HG02884 (cell line): Measurements from ENCODE around the gene AUTS2.
"Not testable (repeated sequence)": the region's sequence is repeated elsewhere in the genome, so short reads cannot be mapped to it uniquely, and the experiment has no call there.

Experiments used
- ATAC-seq: cut with Tn5 transposase; IDR thresholded peaks from one replicate; pipeline ENCODE4 v1.9.1; 2021; ENCODE audit warnings: mild to moderate bottlenecking, moderate library complexity; ENCODE audit not compliant: unreplicated experiment

AUTS2 gene

DNA sequence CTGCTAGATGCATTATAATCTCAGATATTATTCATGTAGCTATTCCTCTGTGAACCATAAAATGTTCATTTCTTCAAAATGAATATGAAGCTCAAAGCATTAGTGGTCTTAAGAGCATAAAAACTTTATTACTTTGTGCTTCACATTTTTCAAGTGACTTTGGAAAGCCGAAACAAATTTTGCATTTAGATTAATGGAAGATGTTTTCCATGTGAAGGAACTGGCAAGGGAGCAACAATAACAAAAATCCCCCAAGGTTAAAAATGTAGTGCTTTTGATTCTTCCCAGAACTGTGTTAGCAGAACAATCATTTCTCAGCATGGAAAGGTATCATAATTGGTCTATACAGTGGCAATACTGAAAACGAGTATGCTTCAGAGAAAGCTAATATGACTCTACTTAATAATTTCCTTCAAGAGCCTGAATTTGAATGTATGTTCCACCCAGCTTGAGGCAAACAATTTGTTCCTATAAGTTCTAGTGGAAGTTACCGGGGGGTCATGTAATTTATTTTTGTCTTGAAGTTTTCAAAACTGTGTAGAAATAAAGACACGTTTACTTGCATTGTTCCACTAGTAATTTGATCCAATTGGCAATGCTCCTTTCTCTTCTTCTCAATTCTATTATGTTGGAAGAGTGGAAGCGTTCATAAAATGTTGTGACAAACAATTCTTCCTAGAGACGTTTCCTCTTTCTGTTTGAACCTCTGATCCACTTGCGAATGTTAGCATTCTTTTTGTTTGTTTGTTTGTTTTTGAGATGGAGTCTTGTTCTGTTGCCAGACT, 665.4 kb downstream of the AUTS2 start:
- ATAC-seq, result no peak

DNA sequence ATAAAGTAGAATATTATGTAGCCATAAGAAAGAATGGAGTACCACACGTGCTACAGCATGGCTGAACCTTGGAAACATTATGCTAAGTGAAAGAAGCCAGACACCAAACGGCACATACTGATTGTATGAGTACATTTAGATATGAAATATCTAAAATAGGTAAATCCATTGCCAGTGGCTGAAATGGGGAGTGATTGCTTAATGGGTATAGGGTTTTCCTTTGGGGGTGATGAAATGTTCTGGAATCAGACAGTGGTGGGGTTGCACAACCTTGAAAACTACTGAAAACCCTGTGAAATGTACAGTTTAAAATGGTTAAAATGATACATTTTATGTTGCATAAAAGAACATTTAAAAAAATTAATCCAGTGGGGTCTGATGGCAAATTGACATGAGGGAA, 667.9 kb downstream of the AUTS2 start:
- ATAC-seq, result no peak

DNA sequence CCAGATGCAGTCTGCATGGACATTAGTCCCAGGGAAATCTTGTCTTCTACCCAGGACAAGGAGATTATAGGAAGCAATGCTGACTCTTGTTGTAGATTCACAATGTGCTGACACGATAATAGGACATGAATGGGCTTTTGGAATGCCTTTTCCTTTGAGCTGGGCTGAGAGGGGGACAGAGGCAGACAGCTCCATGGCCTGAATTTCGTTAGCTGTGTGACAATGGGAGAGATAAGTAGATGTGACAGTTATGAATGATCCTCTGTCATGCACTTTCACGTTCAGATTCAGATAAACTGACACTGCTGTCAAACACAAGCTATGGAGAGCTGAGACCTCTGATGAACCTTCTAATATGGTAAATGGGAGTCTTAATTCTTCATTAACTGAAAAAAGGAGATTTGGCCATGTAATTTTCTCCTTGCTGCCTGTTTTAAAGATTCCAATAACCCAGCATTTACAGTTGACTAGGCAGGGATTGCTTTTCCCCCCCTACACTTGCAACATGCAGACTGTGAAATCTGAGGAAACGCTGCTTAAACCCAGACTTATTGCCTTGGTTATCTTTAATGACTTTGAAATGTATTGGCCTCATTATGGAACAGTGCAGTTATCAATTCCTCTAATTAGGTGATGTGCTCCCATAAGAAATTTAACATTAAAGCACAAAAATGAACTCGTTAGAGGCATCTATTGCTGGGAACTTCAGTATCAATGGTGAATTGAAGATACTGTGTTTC, 669.3 kb downstream of the AUTS2 start:
- ATAC-seq, result no peak

DNA sequence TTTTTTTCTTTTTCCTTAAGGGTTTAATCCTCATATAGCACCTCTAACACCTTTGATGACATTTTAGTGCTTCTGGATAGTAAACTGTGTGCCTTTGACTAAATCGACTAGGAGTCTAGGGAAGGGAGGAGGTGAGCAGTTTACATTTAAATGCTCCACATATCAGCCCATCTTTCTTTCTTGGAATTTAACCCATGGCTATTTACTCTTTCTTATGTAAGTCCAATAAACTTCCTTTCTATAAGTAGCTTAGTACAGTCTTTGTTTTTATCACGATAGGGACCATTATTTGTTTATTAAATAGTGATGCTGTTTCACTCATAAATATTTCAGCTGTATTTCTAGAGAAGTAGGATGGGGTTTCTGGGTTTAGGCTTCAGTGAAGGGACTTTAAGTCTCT, 669.9 kb downstream of the AUTS2 start:
- ATAC-seq, result no peak

DNA sequence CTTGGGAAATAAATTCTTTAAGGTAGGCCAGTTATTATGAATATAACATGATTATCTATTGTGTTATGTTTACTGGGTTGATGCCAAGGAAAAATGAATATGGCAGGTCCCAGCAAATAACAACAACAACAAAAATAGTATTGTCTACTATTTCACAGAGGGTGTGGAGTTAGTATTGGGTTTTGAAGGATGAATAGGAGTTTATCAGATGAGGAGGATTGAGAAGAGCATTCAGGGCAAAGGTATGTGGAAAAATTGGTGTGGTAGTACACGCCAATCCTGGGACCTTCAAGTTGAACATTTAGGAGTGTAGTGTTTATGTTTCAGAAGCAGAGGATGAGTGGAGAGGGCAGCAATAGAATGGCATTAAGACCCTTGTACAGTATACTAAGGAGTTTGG, 671.9 kb downstream of the AUTS2 start:
- ATAC-seq, result no peak

DNA sequence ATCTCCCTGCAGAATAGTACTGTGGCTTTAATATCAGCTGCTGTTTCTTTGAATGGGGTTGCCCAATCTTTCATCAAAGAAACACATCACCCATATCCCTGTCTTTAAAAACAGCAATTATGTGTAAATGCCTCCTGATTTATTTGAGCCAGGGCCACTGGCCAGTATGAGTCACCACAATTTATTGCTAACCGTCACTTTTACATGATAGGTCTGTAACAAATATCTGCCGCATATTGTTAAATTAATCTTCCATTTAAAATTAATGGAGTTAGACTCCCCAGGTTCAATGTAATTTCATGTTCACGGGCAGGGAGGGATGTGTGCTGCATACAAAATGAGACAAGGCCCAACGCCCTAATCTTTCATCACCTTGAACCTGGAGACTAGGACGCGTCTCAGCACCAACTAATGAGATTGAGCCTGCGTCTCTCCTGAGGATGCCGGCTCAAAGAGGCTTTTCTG, 673.4 kb downstream of the AUTS2 start:
- ATAC-seq, result no peak

DNA sequence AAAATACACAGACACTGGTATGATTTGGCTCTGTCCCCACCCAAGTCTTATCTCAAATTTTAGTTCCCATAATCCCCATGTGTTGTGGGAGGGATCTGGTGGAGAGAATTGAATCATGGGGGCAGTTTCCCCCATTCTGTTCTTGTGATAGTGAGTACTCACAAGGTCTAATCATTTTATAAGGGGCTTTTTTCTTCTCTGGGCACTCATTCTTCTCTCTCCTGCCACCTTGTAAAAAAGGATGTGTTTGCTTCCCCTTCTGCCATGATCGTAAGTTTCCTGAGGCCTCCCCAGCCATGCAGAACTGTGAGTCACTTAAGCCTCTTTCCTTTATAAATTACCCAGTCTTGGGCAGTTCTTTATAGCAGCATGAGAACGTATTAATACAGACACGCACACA, 677.3 kb downstream of the AUTS2 start:
- not testable (repeated sequence) for ATAC-seq

DNA sequence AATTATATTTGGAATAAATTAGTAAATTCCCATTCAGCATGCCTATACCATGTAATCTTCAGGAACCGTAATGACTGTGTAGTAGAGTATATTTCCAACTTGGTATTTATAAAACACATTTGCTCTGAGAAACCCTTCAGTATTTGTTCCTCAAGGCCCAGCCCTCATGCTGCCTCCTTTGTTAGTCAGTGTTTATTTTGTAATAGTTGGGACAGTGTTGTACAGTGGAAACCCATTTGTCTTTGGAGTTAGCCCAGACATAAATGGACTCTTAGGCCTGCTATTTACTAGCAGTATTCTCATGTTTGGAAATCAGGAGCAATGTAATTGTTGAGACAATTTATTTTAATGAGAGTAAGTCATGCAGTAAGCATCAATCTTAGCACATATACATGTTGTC, 686.9 kb downstream of the AUTS2 start:
- ATAC-seq, result no peak

DNA sequence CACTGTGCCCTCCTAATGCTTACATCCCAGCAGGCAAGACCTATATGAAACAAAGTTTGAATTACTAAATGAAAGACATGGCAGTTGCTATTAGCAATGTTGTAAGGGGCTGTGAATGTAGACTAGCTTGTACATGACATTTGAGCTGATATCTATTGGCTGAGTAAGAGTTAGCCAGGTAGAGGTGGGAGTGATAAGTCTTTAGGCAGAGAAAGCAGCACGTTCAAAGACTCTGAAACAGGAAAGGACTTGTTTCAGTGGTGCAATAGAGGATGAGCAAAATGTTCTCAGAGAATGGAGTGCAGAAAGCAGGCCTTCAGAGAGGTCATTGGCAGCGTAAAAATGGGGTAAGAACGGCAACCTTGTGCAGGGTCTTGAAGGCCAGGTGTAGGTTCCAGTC, 687.6 kb downstream of the AUTS2 start:
- no peak for ATAC-seq

DNA sequence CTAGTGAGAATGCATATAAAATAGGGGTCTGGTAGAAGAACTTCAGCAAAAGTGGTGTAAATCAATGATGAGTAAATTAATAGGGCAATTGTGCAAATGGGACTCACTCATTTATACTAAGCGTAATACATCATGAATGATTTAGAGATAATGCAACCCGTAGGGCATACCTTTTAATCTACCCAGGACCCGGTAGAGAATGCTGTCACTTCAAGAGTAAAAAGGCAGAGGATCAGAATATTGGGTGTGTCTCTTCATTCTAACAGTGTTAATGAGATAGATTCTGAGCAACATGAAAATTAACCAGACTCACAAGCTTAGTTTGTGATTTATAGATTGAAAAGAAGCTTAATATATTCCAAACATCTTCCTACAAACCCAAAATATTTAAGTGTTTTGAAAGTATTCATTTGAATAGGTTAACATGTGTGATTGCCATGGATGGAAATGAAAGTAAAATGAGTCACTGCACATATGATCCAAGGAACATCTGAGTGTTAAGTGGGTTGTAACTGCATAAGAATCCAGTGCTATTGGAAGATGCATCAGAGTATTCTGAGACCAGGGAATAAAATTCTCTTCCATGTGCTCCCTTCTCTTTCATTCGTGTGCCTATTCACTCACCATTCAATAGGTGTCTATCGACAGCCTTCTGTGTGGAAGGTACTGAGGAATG, 690.6 kb downstream of the AUTS2 start:
- no peak for ATAC-seq

DNA sequence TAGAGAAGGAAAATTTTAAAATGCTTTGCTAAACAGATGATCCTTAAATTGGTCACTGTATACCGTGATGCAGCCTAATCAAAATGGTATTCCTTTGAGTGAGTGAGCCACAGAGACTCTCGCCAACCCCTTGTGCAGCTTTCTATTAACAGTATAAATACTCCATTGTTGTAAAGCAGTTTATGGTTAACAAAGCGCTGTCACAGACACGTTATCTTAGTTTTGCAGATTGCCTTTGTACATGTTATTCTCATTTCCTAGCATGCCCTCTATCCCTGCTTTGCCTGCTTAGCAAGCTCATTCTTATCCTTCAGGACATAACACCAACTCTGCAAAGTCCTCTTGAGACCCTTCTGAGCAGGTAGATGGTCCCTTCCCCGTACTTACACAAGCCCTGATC, 694.4 kb downstream of the AUTS2 start:
- no peak for ATAC-seq

DNA sequence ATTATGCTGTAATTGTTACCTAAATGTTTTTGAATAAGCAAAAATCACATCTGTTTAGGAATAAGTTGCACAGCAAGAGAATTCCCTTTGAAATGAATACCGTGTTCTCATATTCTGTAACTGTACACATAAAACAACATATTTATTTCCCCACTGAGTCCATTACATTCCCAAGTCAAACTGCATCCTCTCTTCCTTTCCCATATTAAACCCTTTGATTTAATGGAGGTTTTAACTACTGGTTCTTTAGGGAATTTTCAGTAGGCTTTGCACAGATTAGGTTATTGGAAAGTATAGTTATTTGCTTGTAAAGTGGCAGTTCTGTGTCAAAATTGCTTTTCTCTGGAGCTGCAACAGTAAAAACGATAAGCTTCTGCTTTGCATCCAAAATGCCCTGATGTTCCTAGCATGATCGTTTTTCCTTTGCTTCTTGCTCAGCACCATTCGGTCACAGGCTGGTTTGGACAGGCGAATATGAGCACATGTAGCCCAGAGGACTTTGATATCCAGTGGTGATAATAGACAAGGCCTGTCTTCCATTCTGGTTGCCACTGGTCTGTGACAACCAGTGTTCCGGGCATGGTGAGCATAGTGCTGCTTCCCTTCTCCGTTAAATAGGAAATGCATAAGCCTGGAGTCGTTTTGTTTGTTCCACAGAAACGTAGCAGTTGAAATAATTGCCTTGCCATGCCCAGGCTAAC, 696.1 kb downstream of the AUTS2 start:
- no peak for ATAC-seq

DNA sequence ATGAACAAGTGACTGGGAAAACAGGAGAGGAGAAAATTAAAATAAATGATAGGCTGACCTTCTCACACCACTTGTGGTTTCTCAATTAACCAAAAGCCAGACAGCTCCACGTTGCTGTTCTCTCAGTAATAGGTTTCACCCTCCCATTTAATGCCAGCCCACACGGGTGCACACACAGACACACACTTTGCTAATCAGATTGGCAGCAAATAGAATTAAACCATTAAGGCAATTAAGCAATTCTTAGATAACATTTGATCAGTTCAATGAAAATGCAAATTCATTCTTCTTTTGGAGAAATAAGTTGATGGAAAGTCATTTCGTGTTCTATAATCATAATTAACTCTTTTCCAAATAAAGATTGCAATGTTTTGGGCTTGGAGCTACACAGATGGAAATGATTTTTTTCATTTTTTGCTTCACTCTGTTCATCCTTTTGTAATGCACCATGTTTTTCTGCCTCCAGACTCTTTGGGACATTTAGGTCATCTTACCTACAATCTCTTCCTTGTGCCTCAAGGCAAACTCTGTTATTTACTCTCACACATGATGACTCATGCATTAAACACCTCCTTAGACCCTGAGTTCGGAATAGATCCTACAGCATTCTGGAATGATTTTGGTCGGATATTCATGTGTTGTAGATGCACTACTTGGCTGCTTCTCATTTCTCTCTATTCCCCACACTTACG, 700.7 kb downstream of the AUTS2 start:
- no peak for ATAC-seq

DNA sequence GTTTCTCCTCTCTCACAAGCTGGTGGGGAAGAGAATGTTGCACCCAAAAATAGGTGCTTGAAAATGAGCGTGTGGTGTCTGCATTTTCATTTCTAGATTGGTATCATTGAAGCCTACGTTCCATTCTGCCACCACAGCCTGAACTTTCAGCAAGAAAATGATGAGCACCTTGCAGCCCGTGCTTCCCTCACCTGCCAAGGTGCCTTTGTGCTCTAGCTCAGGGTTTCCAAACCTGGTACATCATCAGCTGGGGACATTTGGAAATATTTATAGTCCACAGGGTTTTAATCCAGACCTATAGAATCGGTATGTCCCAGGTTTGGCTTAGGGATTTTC, 701.2 kb downstream of the AUTS2 start:
- ATAC-seq, result no peak

DNA sequence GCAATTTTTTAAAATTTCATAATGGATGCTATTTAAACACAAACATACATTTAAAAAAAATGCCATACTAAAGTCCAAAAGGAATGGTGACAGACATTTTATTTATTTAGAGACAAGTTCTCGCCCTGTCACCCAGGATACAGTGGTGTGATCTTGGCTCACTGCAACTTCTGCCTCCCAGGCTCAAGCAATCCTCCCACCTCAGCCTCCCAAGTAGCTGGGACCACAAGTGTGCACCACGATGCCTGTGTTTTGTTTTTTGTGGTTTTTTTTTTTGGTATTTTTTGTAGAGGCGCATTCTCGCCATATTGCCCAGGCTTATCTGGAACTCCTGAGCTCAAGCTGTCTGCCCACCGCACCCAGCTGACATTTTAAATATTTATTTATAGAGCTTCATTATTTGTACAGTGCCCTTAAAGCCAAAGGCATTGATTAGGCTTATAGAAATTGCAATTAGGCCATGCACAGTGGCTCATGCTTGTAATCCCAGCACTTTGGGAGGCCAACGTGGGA, 703.5 kb downstream of the AUTS2 start:
- ATAC-seq, result no peak

DNA sequence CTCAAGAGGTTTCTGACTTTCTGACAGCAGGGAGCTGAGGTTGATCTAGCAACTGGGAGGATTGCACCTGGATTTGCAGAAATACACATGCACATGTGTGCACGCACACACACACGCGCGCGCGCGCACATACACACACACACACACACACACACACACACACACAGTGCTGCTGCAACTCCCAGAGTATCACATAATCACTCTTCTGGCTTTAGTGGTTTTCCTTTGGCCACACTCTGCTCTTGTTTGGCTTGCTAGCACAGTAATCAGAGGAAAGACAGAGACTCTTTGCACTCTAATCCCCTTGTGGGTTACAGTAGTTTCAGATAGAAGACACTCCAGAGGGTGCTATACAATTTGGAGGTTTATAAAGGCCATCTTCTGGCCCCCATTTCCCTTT, 705.0 kb downstream of the AUTS2 start:
- ATAC-seq, result no peak

DNA sequence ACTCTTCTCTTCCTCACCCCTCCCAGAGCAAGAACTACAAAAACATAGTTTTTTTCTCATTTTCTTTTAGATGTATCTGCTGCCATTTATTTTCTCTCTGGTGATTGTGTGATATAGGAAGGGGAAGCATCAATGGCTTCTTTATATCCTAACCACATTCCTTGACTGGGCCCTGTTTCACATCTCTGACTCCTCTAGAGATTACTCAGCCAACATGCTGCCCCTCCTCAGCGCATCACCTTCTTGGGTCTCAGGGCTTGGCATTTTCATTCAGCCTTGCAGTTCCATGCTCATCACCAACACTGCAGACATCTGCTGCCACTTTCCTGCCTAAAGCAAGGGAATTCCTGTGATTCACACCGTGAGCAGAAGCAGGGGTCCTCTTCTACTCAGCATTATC, 705.5 kb downstream of the AUTS2 start:
- ATAC-seq, result no peak

DNA sequence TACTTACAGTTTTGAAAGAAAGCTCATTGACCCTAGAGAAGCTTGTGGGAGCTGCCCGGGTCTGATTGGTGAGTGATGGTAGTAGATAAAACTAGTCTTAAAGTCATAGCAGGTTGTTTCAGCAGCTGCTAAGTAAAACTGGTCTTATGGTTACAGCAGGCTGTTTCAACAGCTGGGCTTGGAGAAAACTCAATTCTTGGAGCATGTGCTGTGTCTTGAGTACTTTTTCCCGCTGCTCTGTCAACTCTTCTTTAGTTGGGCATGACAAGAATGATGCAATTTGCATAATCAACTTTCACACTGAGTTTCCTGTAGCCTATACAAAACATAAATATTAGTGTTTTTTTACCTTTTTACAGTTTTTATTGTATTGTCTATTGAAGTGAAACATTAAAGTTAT, 707.9 kb downstream of the AUTS2 start:
- no peak for ATAC-seq

DNA sequence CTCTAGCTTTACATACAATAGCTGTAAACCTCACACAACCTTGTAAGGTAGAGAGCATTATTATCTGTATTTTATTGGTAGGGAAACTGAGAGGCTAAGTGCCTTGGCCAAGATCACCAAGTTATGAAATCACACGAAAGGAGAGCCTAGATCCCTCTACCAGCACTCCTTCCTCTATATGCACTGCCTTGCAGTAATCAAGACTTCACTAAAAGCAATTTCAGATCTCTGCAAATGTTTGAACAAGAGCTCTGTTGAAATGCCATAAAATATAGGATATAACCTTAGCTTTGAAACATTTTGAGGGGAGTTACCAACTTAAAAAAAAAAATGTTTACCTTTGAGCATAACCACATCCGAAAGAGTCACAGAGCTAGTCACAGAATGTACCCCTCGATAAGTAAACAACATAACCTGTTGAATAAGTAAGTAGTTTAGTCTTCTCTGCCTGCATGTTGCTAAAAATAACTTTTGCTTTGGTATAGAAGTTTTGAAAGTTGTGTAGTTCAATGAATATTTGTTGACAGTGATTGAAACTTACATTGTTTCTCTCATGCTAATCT, 709.4 kb downstream of the AUTS2 start:
- no peak for ATAC-seq

DNA sequence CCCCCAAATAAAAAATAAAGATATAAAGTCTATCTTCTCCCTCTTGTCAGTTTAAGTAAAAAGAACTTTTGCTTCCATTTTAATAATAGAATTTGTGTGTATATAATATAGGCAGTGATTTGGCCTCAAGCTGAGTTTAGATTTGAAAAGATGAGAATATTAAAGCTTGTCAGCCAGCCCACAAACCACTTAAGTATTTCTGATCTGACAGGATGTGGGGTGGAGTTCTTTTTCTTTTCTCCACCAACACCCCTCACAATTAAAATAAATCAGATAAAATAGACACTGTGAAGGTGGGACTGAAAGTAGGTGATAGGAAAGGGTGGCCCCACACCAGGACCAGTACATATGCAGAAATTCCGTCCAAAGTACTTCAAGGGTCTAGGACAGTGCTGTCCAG, 714.1 kb downstream of the AUTS2 start:
- ATAC-seq, result no peak
